ENCODE results near the gene PROZ. TPM values are rescaled to one million over a fixed set of nuclear protein-coding genes. Genes with fewer than 3 reads are reported as not detected.
"Not testable (repeated sequence)": the region's sequence is repeated elsewhere in the genome, so short reads cannot be mapped to it uniquely, and the experiment has no call there.

Gene PROZ
- total and polyA plus RNA-seq, 5 donors = 0.14 to 0.15 TPM; not detected in 3

GRCh38 chr13:113161975-113162374 lies 3.5 kb downstream of the PROZ start:
- whole genome bisulfite sequencing = 38% methylated on average over 11 of the region's 13 CpGs

GRCh38 chr13:113162783-113163685 lies 4.6 kb downstream of the PROZ start:
- DNase-seq (no peak), ATAC-seq (peak; percentile 6 to 24)
- no peaks in the 10 kb centered on the region for H3K4me1 ChIP-seq (ENCODE audit: control insufficient read depth, insufficient read depth, low read length)
- H3K27me3 ChIP-seq (ENCODE audit: control insufficient read depth, insufficient read depth) = no peaks in the 10 kb centered on the region
- intact Hi-C loops (cut with DNase I) = no loop called here
- no peak overlapping the region for H3K4me3 ChIP-seq (ENCODE audit: low read length)
- no peaks in the 10 kb centered on the region for H3K9me3 ChIP-seq (ENCODE audit: control insufficient read depth, low read length)
- WGBS = 32% methylated on average over 25 of the region's 25 CpGs
- no peak overlapping the region for H3K27ac ChIP-seq (ENCODE audit: low read length)

More at GRCh38 chr13:113161975-113162374, 3.5 kb downstream of the PROZ start:
- DNase-seq; H3K27ac ChIP-seq (ENCODE audit: low read length); ATAC-seq; H3K27me3 ChIP-seq (ENCODE audit: control insufficient read depth, insufficient read depth); H3K9me3 ChIP-seq (ENCODE audit: control insufficient read depth, low read length); H3K4me1 ChIP-seq (ENCODE audit: control insufficient read depth, insufficient read depth, low read length); intact Hi-C loops (cut with DNase I); H3K4me3 ChIP-seq (ENCODE audit: low read length): not testable (repeated sequence)

DNA sequence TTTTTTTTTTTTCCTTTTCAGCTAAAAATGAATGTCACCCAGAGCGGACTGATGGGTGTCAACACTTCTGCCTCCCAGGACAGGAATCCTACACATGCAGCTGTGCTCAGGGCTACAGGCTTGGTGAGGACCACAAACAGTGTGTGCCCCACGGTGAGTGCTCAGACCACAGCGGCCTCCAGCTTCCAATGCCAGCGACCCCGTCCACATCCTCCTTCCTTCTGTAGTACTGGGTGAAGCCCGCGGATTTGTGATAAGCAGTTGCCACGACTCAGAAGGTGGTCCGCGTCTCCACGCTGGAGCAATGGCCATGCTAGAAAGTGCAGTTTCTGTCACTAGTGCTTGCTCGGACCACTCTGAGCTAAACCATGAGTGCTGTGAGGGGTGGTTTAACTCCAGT lies 6.0 kb downstream of the PROZ start:
- H3K9me3 ChIP-seq (ENCODE audit: control insufficient read depth, low read length) = no peaks in the 10 kb centered on the region
- DNase-seq = no peak
- 66% methylated on average over 12 of the region's 12 CpGs for WGBS
- no peak overlapping the region for H3K27ac ChIP-seq (ENCODE audit: low read length)
- H3K4me1 ChIP-seq (ENCODE audit: control insufficient read depth, insufficient read depth, low read length) = no peaks in the 10 kb centered on the region
- H3K27me3 ChIP-seq (ENCODE audit: control insufficient read depth, insufficient read depth) = no peaks in the 10 kb centered on the region
- ATAC-seq = no peak
- no peak overlapping the region for H3K4me3 ChIP-seq (ENCODE audit: low read length)
- intact Hi-C loops (cut with DNase I) = no loop called here

DNA sequence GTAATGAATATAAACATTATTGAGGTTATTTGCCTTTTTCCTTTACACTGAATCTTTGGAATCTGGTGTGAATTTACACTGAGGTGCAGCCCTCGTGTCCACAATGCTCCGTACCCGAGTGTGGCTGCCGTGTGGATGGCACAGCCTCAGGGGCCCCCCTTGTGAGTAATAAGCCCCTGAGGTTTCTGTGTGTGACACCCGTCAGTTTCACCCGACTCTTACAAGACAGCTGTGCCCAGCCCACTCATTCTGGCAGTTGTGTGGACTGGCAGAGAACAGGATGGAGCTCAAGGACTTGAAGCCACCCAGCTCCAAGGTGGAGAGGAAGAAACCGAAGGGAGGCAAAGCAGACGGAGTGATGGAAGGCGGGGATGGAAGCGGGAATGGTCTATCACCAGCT lies 7.8 kb downstream of the PROZ start:
- ATAC-seq (no peak), DNase-seq (no peak)
- H3K9me3 ChIP-seq (ENCODE audit: control insufficient read depth, low read length) = no peaks in the 10 kb centered on the region
- intact Hi-C loops (cut with DNase I) = no loop called here
- H3K4me3 ChIP-seq (ENCODE audit: low read length) = no peak overlapping the region
- no peaks in the 10 kb centered on the region for H3K27me3 ChIP-seq (ENCODE audit: control insufficient read depth, insufficient read depth)
- no peaks in the 10 kb centered on the region for H3K4me1 ChIP-seq (ENCODE audit: control insufficient read depth, insufficient read depth, low read length)
- WGBS = 82% methylated on average over 10 of the region's 10 CpGs
- H3K27ac ChIP-seq (ENCODE audit: low read length) = no peak overlapping the region

GRCh38 chr13:113166681-113167080 lies 8.2 kb downstream of the PROZ start:
- no peaks in the 10 kb centered on the region for H3K4me1 ChIP-seq (ENCODE audit: control insufficient read depth, insufficient read depth, low read length)
- H3K27ac ChIP-seq (ENCODE audit: low read length) = no peak overlapping the region
- intact Hi-C loops (cut with DNase I) = no loop called here
- no peaks in the 10 kb centered on the region for H3K9me3 ChIP-seq (ENCODE audit: control insufficient read depth, low read length)
- H3K27me3 ChIP-seq (ENCODE audit: control insufficient read depth, insufficient read depth) = no peaks in the 10 kb centered on the region
- no peak overlapping the region for H3K4me3 ChIP-seq (ENCODE audit: low read length)
- DNase-seq = no peak
- no peak for ATAC-seq
- 82% methylated on average over 5 of the region's 5 CpGs for WGBS

GRCh38 chr13:113167155-113167554 lies 8.7 kb downstream of the PROZ start:
- Histone ChIP-seq H3K4me3 (ENCODE audit: low read length) (no peak overlapping the region), H3K27me3 (ENCODE audit: control insufficient read depth, insufficient read depth) (no peaks in the 10 kb centered on the region), H3K9me3 (ENCODE audit: control insufficient read depth, low read length) (no peaks in the 10 kb centered on the region), H3K4me1 (ENCODE audit: control insufficient read depth, insufficient read depth, low read length) (no peaks in the 10 kb centered on the region), H3K27ac (ENCODE audit: low read length) (no peak overlapping the region)
- WGBS = 79% methylated on average over 10 of the region's 10 CpGs
- no peak for ATAC-seq
- no peak for DNase-seq
- intact Hi-C loops (cut with DNase I) = no loop called here

DNA sequence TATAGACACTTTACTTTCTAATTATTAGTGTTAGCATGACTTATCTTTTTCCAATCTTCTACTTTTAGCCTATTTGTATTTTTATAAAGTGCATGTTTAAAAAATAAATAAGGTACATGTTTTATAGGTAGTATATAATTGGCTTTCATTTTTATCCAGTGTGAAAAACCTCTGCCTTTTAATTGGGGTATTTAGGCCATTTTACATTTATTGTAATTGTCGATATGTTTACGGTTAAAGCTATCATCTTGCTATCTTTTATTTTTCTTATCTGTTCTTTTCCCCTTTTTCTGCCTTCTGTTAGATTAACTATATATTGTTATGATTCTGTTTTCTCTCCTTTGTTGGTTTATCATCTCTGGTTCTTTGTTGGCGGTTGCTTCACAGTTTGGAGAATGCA lies 9.1 kb downstream of the PROZ start:
- ATAC-seq (no peak), DNase-seq (no peak)
- Histone ChIP-seq H3K4me3 (ENCODE audit: low read length) (no peak overlapping the region), H3K27ac (ENCODE audit: low read length) (no peak overlapping the region), H3K27me3 (ENCODE audit: control insufficient read depth, insufficient read depth) (no peaks in the 10 kb centered on the region), H3K9me3 (ENCODE audit: control insufficient read depth, low read length) (no peaks in the 10 kb centered on the region), H3K4me1 (ENCODE audit: control insufficient read depth, insufficient read depth, low read length) (no peaks in the 10 kb centered on the region)
- intact Hi-C loops (cut with DNase I) = no loop called here
- 96% methylated on average over 3 of the region's 3 CpGs for WGBS

- Histone ChIP-seq H3K9me3 (ENCODE audit: control insufficient read depth, low read length) (no peaks in the 10 kb centered on the region), H3K4me1 (ENCODE audit: control insufficient read depth, insufficient read depth, low read length) (no peaks in the 10 kb centered on the region), H3K4me3 (ENCODE audit: low read length) (no peak overlapping the region), H3K27ac (ENCODE audit: low read length) (no peak overlapping the region), H3K27me3 (ENCODE audit: control insufficient read depth, insufficient read depth) (no peaks in the 10 kb centered on the region)
- intact Hi-C loops (cut with DNase I) = no loop called here
- DNase-seq = no peak
- no peak for ATAC-seq
- 84% methylated on average over 7 of the region's 7 CpGs for WGBS
Measured at GRCh38 chr13:113168211-113168610, 9.8 kb downstream of the PROZ start.

- intact Hi-C loops (cut with DNase I) = no loop called here
- Histone ChIP-seq H3K4me3 (ENCODE audit: low read length) (no peak overlapping the region), H3K4me1 (ENCODE audit: control insufficient read depth, insufficient read depth, low read length) (no peaks in the 10 kb centered on the region), H3K9me3 (ENCODE audit: control insufficient read depth, low read length) (no peaks in the 10 kb centered on the region), H3K27me3 (ENCODE audit: control insufficient read depth, insufficient read depth) (no peaks in the 10 kb centered on the region), H3K27ac (ENCODE audit: low read length) (peak overlapping the region; percentile 45)
- 83% methylated on average over 13 of the region's 13 CpGs for WGBS
- no peak for DNase-seq
- peak; percentile 80 to 85 for ATAC-seq
Measured at GRCh38 chr13:113169277-113170272, 11.1 kb downstream of the PROZ start.

GRCh38 chr13:113170511-113170910 lies 12.1 kb downstream of the PROZ start:
- WGBS = 60% methylated on average over 5 of the region's 5 CpGs
- no peaks in the 10 kb centered on the region for H3K27me3 ChIP-seq (ENCODE audit: control insufficient read depth, insufficient read depth)
- H3K4me3 ChIP-seq (ENCODE audit: low read length) = no peak overlapping the region
- no peak overlapping the region for H3K27ac ChIP-seq (ENCODE audit: low read length)
- no peaks in the 10 kb centered on the region for H3K4me1 ChIP-seq (ENCODE audit: control insufficient read depth, insufficient read depth, low read length)
- DNase-seq (no peak), ATAC-seq (no peak)
- intact Hi-C loops (cut with DNase I) = no loop called here
- no peaks in the 10 kb centered on the region for H3K9me3 ChIP-seq (ENCODE audit: control insufficient read depth, low read length)

All from right cardiac atrium (tissue), 5 donors.